ENCODE measurements around the gene MAP2.

MAP2 gene

DNA sequence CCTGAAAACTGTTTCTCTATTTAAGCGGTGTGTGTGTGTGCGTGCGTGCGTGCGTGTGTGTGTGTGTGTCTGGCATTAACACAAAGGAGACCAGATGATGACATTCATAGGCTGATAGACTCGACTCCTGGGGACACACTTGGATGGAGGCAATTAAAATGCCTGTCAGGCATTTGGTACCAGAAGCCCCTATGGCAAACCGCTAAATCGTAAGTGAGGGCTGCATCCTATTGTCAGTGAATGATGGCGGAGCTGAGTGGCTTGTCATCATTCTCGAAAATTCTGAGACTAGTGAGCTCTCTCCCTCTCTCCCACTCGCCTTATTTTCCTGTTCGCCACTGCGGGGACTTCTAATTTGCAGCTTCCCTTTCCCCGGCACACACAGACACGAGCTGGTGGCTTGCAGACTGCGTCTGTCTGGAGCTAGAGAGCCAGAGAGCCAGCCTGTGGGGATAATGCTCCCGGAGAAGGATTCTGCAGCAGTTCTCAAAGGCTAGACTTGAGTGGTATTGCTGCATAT lies 155.4 kb downstream of the MAP2 start:
- DNase-seq (ENCODE audit: low spot score), result no peak
- H3K27ac ChIP-seq, result no peak overlapping the region
- ChIA-PET CTCF (interaction anchor here (0.6 kb wide), 1 partner anchor 147 kb away, joined by 3 read pairs; no protein-coding TSS in a partner anchor), POLR2A (ENCODE audit: low non-redundant PET) (no interaction called here)
- no peak for TF ChIP-seq CTCF (conservative IDR thresholded peaks at IDR 0.05; ENCODE audit: low read depth)

DNA sequence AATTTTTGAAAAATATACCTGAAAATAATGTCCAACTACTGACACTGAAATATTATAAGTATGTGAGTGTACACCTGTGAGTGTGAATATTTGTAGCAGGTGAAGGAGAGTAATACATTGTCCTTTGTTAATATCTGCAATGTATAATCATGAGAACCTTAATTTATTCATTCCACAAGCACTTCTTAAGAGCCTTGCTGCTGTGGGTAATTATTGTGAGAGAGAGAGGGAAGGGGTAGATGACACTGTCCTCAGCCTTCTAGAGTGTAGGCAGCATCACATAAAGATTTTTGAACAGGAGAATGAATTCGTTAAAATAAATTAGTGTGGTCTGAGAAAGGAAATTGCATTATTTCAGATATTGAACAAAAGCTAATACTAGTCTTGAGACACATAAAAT lies 157.2 kb downstream of the MAP2 start:
- CTCF ChIA-PET, result no interaction called here
- no peak overlapping the region for H3K27ac ChIP-seq
- no peak for TF ChIP-seq CTCF (conservative IDR thresholded peaks at IDR 0.05; ENCODE audit: low read depth)
- POLR2A ChIA-PET (ENCODE audit: low non-redundant PET), result no interaction called here
- DNase-seq (ENCODE audit: low spot score), result no peak

- POLR2A ChIA-PET (ENCODE audit: low non-redundant PET), result no interaction called here
- no peak for TF ChIP-seq CTCF (conservative IDR thresholded peaks at IDR 0.05; ENCODE audit: low read depth)
- no peak overlapping the region for H3K27ac ChIP-seq
- DNase-seq (ENCODE audit: low spot score), result no peak
- CTCF ChIA-PET, result no interaction called here
These were observed 158.4 kb downstream of the MAP2 start for GRCh38 chr2:209582281-209582680.

GRCh38 chr2:209584472-209584871 lies 160.6 kb downstream of the MAP2 start:
- ChIA-PET POLR2A (ENCODE audit: low non-redundant PET) (no interaction called here), CTCF (interaction anchor here (0.6 to 1.5 kb wide), 4 partner anchors 45 to 229 kb away, joined by 3 to 6 read pairs (median 4); partner anchors contain the start of gene MAP2)
- TF ChIP-seq CTCF (conservative IDR thresholded peaks at IDR 0.05; ENCODE audit: low read depth), result no peak
- no peak overlapping the region for H3K27ac ChIP-seq
- DNase-seq (ENCODE audit: low spot score), result no peak

DNA sequence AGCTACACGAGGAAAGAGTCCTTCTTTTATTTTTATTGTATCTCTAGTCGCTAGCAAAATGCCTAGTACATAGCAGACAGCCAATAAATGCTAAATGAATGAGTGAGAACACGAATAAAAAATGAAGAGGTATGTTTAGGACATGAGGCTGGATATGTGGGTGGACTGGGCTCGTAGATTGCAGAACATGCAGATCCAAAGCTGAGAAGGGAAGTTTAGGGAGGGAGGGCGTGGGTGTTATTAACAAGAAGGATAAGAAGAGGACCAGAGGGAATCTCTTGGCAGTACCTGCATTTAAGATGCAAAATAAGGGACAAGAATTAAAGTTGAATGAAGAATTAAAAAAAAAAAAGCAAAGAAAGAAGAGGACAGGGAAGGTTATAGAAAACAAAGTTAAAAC lies 161.1 kb downstream of the MAP2 start:
- POLR2A ChIA-PET (ENCODE audit: low non-redundant PET), result no interaction called here
- DNase-seq (ENCODE audit: low spot score), result no peak
- no peak overlapping the region for H3K27ac ChIP-seq
- CTCF ChIA-PET, result interaction anchor here (0.6 to 1.5 kb wide), 2 partner anchors 67 to 161 kb away, joined by 5 to 6 read pairs; partner anchors contain the start of gene MAP2
- TF ChIP-seq CTCF (conservative IDR thresholded peaks at IDR 0.05; ENCODE audit: low read depth), result no peak

DNA sequence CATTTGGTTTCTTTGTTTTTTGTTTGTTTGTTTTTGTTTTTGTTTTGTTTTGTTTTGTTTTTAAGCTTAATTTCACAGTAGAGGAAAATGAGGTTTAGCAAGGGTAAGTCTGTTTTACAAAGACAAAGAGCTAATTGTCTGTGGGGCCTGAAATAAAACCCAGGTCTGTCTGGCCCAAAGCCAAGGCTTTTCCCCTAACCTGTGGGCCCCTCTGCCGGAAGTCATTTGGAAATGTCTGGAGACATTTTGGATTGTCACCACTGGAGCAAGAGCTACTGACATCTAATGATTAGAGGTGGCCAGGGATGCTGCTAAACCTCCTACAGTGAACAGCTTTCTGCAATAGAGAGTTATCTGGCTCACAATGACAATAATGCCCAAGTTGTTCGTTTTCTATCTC lies 167.2 kb downstream of the MAP2 start:
- ChIA-PET CTCF (interaction anchor here (0.7 to 0.9 kb wide), 2 partner anchors 370 to 1147 kb away, joined by 4 read pairs; no protein-coding TSS in a partner anchor), POLR2A (ENCODE audit: low non-redundant PET) (no interaction called here)
- H3K27ac ChIP-seq, result no peak overlapping the region
- TF ChIP-seq CTCF (conservative IDR thresholded peaks at IDR 0.05; ENCODE audit: low read depth), result no peak
- no peak for DNase-seq (ENCODE audit: low spot score)

All from RWPE1 (cell line).